Endometrium (tissue), 2 donors: ENCODE data around the gene TOGARAM1.

Experiments
- FAIRE-seq: peaks from 2 replicates; lab custom pipeline; 2012; peaks lifted over from hg19 to GRCh38; lab: Jason Lieb, UNC
- donor health status: control.
- donor health status: control.

TOGARAM1 gene

GRCh38 chr14:44962334-44963043 lies 499 bp downstream of the TOGARAM1 start:
- no peak for FAIRE-seq

GRCh38 chr14:44963044-44963528 lies 1.1 kb downstream of the TOGARAM1 start:
- no peak for FAIRE-seq

- no peak for FAIRE-seq
Measured at GRCh38 chr14:44963775-44964380, 1.9 kb downstream of the TOGARAM1 start.

DNA sequence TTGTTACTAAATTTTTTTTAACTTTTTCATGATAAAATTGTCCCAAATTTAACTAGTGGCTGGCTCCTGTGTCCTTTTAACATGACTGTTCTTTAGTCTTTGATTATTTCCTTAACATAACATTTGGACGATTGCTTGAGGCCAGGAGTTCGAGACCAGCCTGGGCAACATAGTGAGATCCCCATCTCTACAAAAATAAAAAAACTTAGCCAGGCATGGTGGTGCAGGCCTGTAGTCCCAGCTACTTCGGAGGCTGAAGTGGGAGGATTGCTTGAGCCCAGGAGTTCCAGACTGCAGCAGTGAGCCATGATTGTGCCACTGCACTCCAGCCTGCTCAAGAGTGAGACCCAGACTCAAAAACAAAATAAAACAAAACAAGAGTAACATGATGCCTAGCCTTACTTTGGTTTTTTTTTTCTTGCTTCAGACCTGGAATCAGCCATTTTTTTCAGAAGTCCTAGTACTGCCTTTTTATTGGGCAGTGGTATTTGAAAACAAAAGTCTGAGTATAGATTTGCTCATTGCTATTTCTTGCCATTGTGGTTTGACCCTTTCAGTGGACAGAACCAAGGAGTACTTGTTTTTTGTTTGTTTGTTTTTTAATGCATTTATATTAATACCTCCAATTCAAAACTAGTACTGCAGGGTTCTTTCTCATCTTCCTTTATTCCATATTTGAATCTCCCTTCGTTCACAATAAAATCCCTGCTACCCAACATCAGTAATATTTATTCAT lies 4.8 kb downstream of the TOGARAM1 start:
- FAIRE-seq = no peak

- FAIRE-seq = no peak
Measured at GRCh38 chr14:44968714-44969113, 6.7 kb downstream of the TOGARAM1 start.

DNA sequence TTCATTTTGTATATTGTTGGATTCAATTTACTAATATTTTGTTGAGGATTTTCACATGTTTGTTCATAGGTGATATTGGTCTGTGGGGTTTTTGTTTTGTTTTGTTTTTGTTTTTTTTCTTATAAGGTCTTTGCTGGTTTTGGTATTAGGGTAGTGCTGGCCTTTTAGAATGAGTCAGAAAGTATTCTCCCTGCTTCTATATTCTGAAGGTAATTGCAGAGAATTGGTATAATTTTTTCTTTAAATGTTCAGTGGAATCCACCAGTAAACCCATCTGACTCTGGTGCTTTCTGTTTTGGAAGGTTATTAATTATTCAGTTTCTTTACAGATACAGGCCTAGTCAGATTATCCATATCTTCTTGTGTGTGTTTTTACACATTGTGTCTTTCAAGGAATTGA lies 8.9 kb downstream of the TOGARAM1 start:
- FAIRE-seq = no peak

GRCh38 chr14:44971459-44971858 lies 9.5 kb downstream of the TOGARAM1 start:
- FAIRE-seq = no peak

DNA sequence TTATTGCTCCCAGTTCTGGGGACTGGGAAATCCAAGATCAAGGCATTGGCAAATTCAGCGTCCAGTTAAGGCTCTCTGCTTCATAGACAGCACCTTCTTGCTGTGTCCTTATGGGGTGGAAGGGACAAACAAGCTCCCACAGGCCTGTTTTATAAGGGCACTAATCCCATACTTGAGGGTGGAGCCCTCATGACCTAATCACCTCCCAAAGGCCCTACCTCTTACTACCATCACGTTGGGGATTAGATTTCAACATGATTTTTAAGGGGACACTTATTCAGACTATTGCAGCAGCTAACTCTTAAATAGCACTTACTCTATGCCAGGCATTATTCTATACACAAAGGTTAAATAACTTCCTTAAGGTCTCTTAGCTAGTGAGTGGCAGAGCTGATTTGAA lies 17.3 kb downstream of the TOGARAM1 start:
- no peak for FAIRE-seq

DNA sequence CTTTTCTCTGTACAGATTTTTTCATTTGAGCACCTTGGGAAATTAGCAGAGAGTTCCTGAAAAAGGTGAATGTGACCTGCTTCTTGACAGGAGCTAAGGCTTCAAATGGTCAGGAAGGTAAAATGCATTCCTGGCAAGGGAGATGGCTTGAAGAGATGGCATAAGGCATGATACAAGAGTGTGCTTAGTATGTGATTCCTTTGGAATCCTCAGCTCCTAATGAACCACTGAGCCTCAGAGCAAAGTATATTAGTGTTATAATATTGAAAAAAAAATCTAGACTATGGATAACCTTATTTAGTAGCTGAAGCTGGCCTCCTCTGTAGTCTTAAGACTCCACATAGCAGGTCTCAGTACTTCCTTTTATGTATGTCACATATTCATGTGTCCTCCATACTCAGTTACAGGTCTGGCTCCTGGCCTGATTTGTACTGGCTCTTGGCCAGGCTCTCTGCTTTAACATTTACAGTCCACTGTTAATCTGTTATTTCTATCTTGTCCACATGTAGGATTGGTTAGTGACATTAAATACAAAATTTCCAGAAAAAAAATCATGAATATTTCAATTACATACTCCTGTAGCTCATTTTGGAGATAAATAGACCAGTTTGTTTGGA lies 17.9 kb downstream of the TOGARAM1 start:
- no peak for FAIRE-seq

DNA sequence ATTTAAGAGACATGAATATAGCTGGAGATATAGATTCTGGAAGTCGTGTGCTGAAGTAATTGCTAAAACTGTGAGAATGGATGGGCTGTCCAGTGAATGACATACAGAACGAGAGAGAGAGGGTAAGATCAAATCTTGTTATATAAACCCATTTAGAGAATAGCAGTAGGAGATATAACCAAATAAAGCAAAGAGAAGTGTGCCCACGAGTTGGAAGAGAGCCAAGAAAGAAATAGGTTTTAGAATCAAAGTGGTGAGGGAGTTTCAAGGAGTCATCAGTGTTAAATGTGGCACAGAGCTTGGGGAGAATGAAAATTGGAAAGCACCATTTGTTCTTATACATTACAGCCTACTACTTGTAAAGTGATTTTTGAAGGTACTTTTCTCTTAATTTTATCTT lies 19.2 kb downstream of the TOGARAM1 start:
- no peak for FAIRE-seq

- peak; percentile 87 for FAIRE-seq
Measured at GRCh38 chr14:44982594-44982993, 20.6 kb downstream of the TOGARAM1 start.

DNA sequence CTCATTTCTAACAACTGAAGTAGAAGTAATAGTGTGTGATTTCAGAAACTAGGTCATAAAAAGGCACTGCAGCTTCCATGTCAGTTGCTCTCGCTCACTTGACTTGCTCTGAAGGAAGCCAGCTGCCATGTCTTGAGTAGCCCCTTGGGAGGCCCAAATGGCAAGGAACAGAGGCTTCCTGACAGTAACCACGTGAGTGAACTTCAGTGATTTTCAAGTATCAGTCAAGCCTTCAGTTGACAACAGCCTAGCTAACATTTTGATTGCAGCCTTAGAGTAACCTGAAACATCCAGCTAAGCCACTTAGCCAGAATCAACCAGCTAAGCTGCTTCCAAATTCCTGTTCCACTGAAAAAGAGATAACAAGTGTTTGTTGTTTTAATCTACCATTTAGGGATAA lies 26.7 kb downstream of the TOGARAM1 start:
- FAIRE-seq = no peak

GRCh38 chr14:44989497-44990440 lies 27.8 kb downstream of the TOGARAM1 start:
- FAIRE-seq = no peak

DNA sequence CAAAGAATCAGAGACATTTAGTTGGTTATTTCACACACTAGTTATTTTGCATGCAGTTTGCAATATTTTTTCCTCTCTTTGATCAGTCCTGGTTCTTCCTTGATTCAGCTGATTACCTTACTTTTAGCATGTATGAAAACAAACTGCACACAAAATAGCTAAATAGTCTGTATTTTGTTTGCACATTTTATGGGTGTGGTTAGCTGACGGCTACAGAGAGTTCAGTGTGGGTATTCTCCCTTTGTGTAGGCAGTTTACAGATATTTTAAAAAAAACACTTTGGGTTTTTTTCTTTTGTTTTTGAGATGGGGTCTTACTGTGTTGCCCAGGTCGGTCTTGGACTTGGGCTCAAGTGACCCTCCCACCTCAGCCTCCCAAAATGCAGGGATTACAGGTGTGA lies 28.5 kb downstream of the TOGARAM1 start:
- FAIRE-seq = no peak

- no peak for FAIRE-seq
Measured at GRCh38 chr14:44995196-44995595, 33.2 kb downstream of the TOGARAM1 start.

DNA sequence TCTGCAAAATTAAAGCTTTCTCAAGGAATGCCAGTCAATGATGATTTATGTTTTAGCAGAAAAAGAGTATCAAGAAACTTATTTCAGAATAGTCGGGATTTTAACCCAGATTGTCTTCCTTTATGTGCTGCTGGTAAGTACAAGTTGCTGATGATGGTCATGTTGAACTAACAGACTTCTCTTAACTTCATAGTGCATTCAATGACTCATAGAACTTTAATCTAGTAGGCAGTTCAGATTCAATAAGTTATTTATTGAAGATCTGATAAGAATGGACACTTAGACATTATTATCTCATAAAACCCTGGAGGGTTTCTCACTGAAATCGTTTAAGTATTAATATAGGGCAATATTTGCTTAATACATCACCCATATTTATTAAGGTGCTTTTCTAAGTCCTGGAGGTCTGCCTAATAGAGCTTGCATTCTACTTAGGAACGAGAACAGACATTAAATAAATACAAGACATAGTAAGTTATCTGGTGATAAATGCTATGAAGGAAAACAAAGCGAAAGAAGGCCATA lies 33.8 kb downstream of the TOGARAM1 start:
- FAIRE-seq = no peak

DNA sequence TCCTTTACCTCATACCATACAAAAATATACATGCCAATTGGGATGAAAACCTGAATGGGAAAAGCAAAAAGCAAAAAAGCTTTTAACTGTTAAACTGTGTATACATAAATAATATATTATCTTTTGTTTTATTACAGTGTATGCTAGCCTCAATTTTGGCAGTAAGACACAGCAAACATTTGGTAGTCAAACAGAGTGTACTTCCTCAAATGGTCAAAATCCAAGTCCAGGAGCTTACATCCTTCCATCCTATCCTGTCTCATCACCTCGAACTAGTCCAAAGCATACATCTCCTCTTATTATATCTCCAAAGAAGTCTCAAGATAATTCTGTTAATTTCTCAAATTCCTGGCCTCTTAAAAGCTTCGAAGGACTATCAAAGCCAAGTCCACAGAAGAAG lies 41.9 kb downstream of the TOGARAM1 start:
- FAIRE-seq = no peak

DNA sequence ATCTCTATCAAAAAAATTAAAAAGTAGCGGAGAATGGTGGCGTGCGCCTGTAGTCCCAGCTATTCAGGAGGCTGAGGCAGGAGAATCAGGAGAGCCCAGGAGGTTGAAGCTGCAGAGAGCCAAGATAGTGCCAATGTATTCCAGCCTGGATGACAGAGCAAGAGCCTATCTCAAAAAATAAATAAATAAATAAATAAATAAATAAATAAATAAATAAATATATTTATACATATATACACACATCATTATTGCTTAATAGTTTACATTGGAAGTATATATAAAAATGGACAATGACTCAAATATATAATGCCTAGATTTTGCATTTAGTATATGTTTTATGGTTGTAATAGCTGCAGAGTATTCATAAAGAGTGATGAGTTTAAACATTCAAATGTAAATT lies 53.1 kb downstream of the TOGARAM1 start:
- peak; percentile 35 for FAIRE-seq

- FAIRE-seq = no peak
Measured at GRCh38 chr14:45028107-45028626, 66.2 kb downstream of the TOGARAM1 start.

DNA sequence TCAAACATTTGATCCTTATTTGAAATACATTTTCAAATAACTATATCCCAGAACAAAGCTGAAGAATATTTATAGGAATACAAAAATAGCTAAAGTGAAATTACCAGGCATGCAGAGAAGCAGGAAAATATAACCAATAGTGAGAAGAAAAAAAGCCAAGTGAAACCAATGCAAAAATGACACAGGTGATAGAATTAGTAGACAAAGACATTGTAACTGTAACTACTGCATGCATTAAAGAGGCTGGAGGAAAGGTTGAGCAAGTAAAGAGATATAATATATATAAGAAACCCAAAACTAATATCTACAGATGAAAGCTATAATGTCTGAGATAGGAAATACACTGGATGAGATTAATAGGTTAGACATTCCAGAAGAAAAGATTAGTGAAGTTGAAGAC lies 72.7 kb downstream of the TOGARAM1 start:
- FAIRE-seq = no peak

DNA sequence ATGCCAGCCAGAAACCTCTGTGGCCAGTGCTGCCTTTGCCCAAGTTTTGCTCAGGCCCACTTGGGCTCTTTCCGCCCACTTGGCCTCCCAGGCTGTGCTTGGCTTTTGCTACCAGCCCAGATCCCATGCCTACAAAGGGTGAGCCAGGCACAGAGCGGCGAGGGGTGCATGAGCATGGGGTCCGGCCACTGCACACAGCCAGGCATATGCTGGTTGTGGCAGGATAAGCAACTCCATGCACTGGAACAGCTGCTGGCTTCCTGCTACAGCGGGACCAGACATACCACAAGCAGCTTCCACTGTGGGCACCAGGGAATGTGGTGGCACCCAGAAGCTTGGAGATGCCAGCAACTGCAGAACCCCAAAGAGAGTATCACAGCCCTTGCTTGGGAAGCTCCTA lies 76.3 kb downstream of the TOGARAM1 start:
- no peak for FAIRE-seq
